PFSK-1 (cell line): ENCODE results near the gene HHLA2.

ENCODE experiments used
- FOXP2 ChIP-seq: optimal IDR thresholded peaks from 2 replicates; pipeline ENCODE3; 2011; ENCODE audit warnings: borderline replicate concordance, control low read depth, inconsistent platforms; ENCODE audit not compliant: insufficient read depth; ENCODE audit errors: extremely low read length, extremely low read depth
- POLR2AphosphoS5 ChIP-seq: IDR thresholded peaks from 2 replicates; pipeline ENCODE4 v1.6.1; 2012; ENCODE audit warnings: low read depth, mild to moderate bottlenecking, control low read depth, low read length, moderate library complexity
- SIN3A ChIP-seq: IDR thresholded peaks from 2 replicates; pipeline ENCODE4 v1.6.1; 2012; ENCODE audit warnings: mild to moderate bottlenecking, low read length, moderate library complexity, borderline replicate concordance; ENCODE audit not compliant: insufficient read depth
- TAF1 ChIP-seq: IDR thresholded peaks from 2 replicates; pipeline ENCODE4 v1.6.1; 2012; ENCODE audit warnings: low read length, control low read depth, borderline replicate concordance; ENCODE audit not compliant: insufficient read depth
- TF ChIP-seq, protein P1 (sequence below), 2 experiments: IDR thresholded peaks; 2 replicates each; pipeline versions ENCODE4 v1.6.1 to v1.8.0; 2011 to 2012; ENCODE audit warnings: low read depth in 2 of 2, low read length in 2 of 2, control low read depth in 1 of 2, inconsistent platforms in 1 of 2, mild to moderate bottlenecking in 1 of 2, moderate library complexity in 1 of 2; ENCODE audit not compliant: insufficient read depth in 1 of 2

The HHLA2 gene

DNA sequence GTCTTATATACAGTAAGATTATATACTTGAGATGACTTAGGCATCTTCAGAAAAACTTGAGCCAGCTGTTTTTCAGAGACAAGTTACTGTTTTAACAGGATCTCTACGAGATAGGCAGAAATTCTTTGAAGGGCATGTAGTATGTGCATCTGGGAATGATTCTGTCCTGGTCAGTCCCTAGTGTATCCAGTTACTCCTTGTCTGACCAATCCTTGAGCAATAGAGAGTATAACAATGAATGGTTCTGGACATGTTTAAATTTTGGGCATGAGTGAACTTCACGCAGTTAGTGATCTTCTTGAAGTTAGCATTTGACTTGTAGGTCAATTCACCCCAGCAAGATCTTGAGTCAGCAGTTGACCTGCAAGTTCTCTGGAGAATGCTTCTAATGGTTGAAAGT, 24.7 kb upstream of the HHLA2 start:
- no peak for TF ChIP-seq POLR2AphosphoS5
- TF ChIP-seq, protein P1, sequence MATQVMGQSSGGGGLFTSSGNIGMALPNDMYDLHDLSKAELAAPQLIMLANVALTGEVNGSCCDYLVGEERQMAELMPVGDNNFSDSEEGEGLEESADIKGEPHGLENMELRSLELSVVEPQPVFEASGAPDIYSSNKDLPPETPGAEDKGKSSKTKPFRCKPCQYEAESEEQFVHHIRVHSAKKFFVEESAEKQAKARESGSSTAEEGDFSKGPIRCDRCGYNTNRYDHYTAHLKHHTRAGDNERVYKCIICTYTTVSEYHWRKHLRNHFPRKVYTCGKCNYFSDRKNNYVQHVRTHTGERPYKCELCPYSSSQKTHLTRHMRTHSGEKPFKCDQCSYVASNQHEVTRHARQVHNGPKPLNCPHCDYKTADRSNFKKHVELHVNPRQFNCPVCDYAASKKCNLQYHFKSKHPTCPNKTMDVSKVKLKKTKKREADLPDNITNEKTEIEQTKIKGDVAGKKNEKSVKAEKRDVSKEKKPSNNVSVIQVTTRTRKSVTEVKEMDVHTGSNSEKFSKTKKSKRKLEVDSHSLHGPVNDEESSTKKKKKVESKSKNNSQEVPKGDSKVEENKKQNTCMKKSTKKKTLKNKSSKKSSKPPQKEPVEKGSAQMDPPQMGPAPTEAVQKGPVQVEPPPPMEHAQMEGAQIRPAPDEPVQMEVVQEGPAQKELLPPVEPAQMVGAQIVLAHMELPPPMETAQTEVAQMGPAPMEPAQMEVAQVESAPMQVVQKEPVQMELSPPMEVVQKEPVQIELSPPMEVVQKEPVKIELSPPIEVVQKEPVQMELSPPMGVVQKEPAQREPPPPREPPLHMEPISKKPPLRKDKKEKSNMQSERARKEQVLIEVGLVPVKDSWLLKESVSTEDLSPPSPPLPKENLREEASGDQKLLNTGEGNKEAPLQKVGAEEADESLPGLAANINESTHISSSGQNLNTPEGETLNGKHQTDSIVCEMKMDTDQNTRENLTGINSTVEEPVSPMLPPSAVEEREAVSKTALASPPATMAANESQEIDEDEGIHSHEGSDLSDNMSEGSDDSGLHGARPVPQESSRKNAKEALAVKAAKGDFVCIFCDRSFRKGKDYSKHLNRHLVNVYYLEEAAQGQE (IDR thresholded peaks at IDR 0.05; ENCODE audit: insufficient read depth in 1 of 2, low read depth in 2 of 2, low read length in 2 of 2), result no peak
- no peak for TF ChIP-seq TAF1
- TF ChIP-seq SIN3A, result no peak
- no peak for TF ChIP-seq FOXP2

DNA sequence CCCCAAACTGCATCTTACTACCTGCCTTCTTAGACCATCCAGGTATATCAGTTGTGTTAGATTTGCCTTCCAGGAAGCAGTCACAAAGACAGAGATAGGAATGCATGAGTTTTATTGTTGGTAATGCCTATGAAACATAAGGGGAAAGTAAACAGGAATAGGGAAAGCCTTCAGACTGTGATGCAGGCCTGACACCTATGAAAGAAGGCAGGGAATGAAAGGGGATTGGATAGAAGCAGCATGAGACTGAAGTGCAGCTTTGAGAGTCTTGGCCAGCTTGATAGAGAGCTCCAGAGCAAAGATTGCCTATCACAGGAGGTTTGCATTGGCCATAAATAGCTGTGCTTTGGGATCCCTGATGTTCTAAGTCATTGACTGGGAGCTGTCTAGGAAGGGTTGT, 15.9 kb upstream of the HHLA2 start:
- TF ChIP-seq, protein P1 (IDR thresholded peaks at IDR 0.05; ENCODE audit: insufficient read depth in 1 of 2, low read depth in 2 of 2, low read length in 2 of 2), result no peak
- no peak for TF ChIP-seq POLR2AphosphoS5
- no peak for TF ChIP-seq TAF1
- no peak for TF ChIP-seq SIN3A
- no peak for TF ChIP-seq FOXP2

DNA sequence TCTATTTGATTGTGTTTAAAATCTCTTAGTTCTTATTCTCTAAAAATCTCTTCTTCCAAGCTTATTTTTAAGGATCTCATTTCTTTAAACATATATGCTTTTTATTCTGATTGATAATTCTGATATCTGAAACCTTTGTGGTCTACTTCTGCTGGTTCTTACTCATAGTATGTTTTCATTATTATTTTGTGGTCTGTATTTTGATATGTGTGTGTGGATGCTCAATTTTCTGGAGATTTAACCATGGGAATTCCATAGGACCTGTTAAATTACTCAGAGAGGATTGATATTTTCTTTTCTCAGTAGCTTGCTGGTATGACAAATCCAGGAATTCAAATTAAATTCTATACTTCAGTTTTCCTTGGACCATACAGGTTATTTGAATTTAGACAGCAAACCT, 14.7 kb upstream of the HHLA2 start:
- TF ChIP-seq TAF1 (no peak), FOXP2 (no peak), POLR2AphosphoS5 (no peak), SIN3A (no peak)
- TF ChIP-seq, protein P1 (IDR thresholded peaks at IDR 0.05; ENCODE audit: insufficient read depth in 1 of 2, low read depth in 2 of 2, low read length in 2 of 2), result no peak

DNA sequence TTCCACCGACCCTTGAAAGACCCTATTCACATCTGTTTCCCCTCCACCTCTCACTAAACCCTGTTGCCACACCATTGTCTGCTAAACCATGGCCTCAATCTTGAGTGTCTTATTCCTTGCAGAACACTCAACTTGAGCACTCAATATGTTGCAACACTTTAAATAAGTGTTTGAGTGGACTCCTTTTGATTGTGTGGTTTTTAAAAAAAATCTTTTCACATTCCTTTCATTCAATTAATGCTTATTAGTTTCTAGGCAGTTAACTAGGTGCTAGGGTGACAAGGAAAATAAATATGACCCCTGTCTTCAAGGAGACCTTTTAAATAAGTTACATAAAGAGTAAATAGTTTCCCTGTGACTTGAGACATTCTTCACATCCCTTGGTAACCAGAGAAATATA, 13.3 kb upstream of the HHLA2 start:
- TF ChIP-seq POLR2AphosphoS5 (no peak), SIN3A (no peak), FOXP2 (no peak), TAF1 (no peak)
- TF ChIP-seq, protein P1 (IDR thresholded peaks at IDR 0.05; ENCODE audit: insufficient read depth in 1 of 2, low read depth in 2 of 2, low read length in 2 of 2), result no peak

DNA sequence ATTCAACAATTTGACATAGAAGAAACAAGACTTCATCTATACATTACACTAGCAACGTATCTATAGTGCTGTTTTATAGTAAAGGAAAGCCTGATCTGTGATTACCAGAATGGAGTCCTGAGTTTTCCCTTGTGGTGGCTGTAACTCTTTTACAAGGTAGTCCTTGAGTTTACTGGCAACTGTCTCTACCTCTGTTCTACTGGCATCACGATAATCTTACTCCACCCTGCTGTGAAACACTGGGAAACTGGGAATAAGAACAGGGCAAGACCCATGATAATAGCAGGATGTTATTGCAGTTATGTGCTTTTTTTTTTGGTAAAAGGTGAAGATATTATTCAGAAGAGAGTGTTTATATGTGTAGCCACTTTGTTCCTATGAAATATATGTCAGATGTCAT, 12.4 kb upstream of the HHLA2 start:
- no peak for TF ChIP-seq FOXP2
- no peak for TF ChIP-seq SIN3A
- no peak for TF ChIP-seq TAF1
- TF ChIP-seq POLR2AphosphoS5, result no peak
- TF ChIP-seq, protein P1 (IDR thresholded peaks at IDR 0.05; ENCODE audit: insufficient read depth in 1 of 2, low read depth in 2 of 2, low read length in 2 of 2), result no peak
